Endothelial cell (in vitro differentiated cells): ENCODE data around the gene MYO19. TPM values are rescaled to one million over a fixed set of nuclear protein-coding genes. Genes with fewer than 3 reads are reported as not detected.
"Not testable (repeated sequence)": the region's sequence is repeated elsewhere in the genome, so short reads cannot be mapped to it uniquely, and the experiment has no call there.

Experiments
- DNase-seq: peaks from one replicate; pipeline ENCODE4 v3.0.0; 2021; ENCODE audit warnings: low spot score
- H3K27ac Mint-ChIP-seq: one replicate; pipeline ENCODE4 v1.8.0; 2021; ENCODE audit warnings: mixed read lengths, inconsistent platforms; ENCODE audit not compliant: unreplicated experiment
- H3K27me3 Mint-ChIP-seq: one replicate; pipeline ENCODE4 v1.8.0; 2021; ENCODE audit warnings: mild to moderate bottlenecking, moderate library complexity, mixed read lengths, inconsistent platforms; ENCODE audit not compliant: unreplicated experiment
- H3K36me3 Mint-ChIP-seq: one replicate; pipeline ENCODE4 v1.8.0; 2021; ENCODE audit warnings: mild to moderate bottlenecking, low read depth, mixed read lengths, inconsistent platforms; ENCODE audit not compliant: unreplicated experiment
- H3K4me1 Mint-ChIP-seq: one replicate; pipeline ENCODE4 v1.8.0; 2021; ENCODE audit warnings: mild to moderate bottlenecking, mixed read lengths, inconsistent platforms; ENCODE audit not compliant: unreplicated experiment
- H3K4me3 Mint-ChIP-seq: one replicate; pipeline ENCODE4 v1.8.0; 2021; ENCODE audit warnings: mild to moderate bottlenecking, mixed read lengths, inconsistent platforms; ENCODE audit not compliant: unreplicated experiment
- H3K9me3 Mint-ChIP-seq: one replicate; pipeline ENCODE4 v1.8.0; 2021; ENCODE audit warnings: mixed read lengths, inconsistent platforms; ENCODE audit not compliant: unreplicated experiment
- total RNA-seq: library from RNA; stranded (reverse); fragmentation: NEBNext Ultra II Directional; extraction: Animal tissue kit (Norgen Biotek cat#: 25700); gene quantifications from one replicate; pipeline ENCODE4 v1.2.1, GENCODE V29; 2021; ENCODE audit not compliant: unreplicated experiment
- TF ChIP-seq, protein P1 (sequence below): fragments of 200-600 bp; sonication (generic); IDR thresholded peaks from one replicate; pipeline ENCODE4 v1.5.0; 2021; ENCODE audit warnings: antibody characterized with exemption; ENCODE audit not compliant: unreplicated experiment

MYO19 gene
- total RNA-seq, 1 donor from 2014 or later = 60.3 TPM

DNA sequence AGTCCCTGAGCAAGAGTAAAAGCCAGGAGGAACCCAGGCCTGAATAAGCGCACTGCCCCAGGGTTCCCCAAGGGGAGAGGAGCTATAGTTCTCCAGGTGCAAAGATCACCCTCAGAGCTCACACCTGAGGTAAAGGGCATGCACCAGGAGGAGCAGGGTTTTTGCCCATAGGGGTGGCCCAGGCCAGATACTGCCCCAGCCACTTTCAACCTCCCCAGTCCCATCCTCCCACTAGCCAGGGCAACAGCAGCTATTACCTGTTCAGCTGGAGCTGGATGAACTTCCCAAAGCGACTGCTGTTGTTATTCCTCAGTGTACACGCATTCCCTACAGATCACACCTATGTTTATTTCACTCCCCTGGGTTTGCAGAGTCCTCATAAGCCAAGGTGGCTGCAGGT, 19.8 kb downstream of the MYO19 start:
- Mint-ChIP-seq H3K27ac (no peak overlapping the region), H3K36me3 (peaks cover 23% of the 10 kb centered on the region), H3K9me3 (no peaks in the 10 kb centered on the region), H3K4me1 (no peaks in the 10 kb centered on the region), H3K4me3 (no peak overlapping the region), H3K27me3 (peaks cover 7% of the 10 kb centered on the region)
- TF ChIP-seq, protein P1, sequence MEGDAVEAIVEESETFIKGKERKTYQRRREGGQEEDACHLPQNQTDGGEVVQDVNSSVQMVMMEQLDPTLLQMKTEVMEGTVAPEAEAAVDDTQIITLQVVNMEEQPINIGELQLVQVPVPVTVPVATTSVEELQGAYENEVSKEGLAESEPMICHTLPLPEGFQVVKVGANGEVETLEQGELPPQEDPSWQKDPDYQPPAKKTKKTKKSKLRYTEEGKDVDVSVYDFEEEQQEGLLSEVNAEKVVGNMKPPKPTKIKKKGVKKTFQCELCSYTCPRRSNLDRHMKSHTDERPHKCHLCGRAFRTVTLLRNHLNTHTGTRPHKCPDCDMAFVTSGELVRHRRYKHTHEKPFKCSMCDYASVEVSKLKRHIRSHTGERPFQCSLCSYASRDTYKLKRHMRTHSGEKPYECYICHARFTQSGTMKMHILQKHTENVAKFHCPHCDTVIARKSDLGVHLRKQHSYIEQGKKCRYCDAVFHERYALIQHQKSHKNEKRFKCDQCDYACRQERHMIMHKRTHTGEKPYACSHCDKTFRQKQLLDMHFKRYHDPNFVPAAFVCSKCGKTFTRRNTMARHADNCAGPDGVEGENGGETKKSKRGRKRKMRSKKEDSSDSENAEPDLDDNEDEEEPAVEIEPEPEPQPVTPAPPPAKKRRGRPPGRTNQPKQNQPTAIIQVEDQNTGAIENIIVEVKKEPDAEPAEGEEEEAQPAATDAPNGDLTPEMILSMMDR = no peak
- DNase-seq = no peak

DNA sequence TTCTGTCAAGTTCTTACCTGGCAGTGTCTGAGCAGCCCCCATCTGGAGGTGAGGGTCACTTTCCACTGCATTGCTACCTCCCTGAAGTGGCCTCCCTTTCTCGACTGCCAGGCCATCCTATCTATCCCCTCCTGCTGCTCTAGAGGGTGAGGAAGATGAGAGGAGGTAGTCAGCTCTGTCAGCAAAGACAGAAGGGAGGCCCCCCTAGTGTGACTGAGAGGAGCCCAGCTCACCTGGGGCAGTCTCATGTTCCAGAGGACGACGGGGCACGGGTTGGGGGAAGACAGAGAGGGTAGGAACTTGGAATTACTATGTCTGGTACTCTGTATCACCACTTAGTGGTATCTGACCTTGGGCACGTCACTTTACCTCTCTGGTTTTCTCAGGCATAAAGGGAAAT, 22.0 kb downstream of the MYO19 start:
- peak overlapping the region; percentile 3 for H3K4me3 Mint-ChIP-seq
- peaks cover 30% of the 10 kb centered on the region for H3K36me3 Mint-ChIP-seq

DNA sequence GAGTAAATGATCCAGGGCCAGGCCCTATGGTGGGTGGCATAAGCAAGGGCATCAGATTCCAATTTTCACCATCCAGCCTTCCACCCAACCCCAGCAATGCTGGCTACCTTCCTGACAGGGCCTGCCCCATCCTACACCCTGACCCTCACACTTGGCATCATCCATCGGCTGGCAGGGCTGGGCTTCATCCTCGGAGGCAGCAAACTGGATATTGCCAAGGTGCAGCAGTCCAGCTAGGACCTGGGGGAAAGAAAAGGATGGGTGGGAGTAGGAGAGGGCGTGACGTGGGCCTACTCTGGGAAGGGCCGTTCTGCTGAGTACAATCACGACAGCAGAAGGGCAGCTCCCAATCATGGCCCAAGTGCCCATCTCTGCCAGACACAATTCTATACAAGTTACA, 23.5 kb downstream of the MYO19 start:
- H3K27me3 Mint-ChIP-seq = peaks cover 3% of the 10 kb centered on the region
- H3K27ac Mint-ChIP-seq = no peak overlapping the region
- H3K9me3 Mint-ChIP-seq = no peaks in the 10 kb centered on the region
- TF ChIP-seq, protein P1 = no peak
- peaks cover 26% of the 10 kb centered on the region for H3K36me3 Mint-ChIP-seq
- DNase-seq = no peak
- H3K4me3 Mint-ChIP-seq = no peak overlapping the region
- no peaks in the 10 kb centered on the region for H3K4me1 Mint-ChIP-seq

More for the DNA sequence above, 22.0 kb downstream of the MYO19 start:
- Mint-ChIP-seq H3K4me1 (no peaks in the 10 kb centered on the region), H3K9me3 (no peaks in the 10 kb centered on the region), H3K27me3 (peaks cover 7% of the 10 kb centered on the region), H3K27ac (no peak overlapping the region)
- no peak for DNase-seq
- TF ChIP-seq, protein P1 = no peak

DNA sequence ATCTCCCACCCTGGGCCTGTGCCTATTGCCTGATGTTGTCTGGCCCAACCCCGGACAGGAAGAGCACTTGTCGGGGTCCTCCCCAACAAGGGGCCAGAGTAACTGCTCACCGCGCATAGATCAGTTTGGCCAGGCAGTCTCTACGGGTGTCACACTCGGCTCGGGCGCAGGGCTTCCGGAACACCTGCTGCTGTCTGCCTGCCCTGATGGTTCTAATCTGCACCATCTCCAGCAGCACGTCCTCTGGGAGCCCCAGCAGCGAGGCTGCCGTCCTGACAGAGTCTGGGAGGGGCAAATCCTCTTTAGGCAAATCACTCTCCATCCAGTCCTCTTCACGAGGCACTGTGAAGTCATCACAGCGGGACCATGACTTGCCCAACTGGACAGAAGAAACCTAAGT, 24.0 kb downstream of the MYO19 start:
- no peak for DNase-seq
- H3K9me3 Mint-ChIP-seq = no peaks in the 10 kb centered on the region
- H3K27ac Mint-ChIP-seq = peak overlapping the region; percentile 62
- H3K27me3 Mint-ChIP-seq = peaks cover 5% of the 10 kb centered on the region
- H3K4me1 Mint-ChIP-seq = no peaks in the 10 kb centered on the region
- H3K4me3 Mint-ChIP-seq = peak overlapping the region; percentile 48
- TF ChIP-seq, protein P1 = no peak
- peaks cover 31% of the 10 kb centered on the region for H3K36me3 Mint-ChIP-seq

DNA sequence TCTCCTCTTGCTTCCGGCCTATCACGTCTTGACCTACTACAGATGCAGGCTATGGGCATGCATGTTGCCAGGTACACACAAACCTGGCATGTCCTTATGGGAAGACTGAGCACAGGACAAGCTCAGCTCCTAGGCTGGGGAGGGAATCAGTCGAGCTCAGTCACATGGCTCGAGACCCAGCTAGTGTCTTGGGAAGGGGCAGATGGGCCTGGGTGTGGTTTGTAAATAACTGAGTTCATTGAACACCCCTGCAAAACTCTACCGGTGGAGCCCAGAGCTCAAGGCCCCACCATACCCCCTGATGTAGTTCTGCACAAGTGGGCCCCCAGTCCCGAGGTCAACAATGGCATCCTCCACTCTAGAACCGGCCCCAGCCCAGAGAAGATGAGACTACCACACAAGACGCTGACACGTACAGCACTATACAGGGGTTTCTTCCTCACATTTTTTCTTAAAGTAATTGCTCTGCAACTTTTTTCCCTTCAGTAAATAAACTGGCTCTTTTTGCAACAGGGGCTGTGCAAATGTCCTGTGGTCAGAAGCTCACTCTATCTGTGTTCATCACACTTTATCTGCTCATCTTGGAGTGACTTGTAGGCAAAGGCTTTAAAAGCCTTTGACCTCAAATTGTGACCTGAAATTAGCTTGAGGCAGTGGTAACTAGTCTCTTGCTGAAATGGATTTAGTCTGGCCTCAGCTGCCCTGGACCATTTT, 25.2 kb downstream of the MYO19 start:
- peaks cover 30% of the 10 kb centered on the region for H3K36me3 Mint-ChIP-seq
- H3K4me1 Mint-ChIP-seq = no peaks in the 10 kb centered on the region
- no peak overlapping the region for H3K27ac Mint-ChIP-seq
- TF ChIP-seq, protein P1 = no peak
- H3K9me3 Mint-ChIP-seq = no peaks in the 10 kb centered on the region
- no peak overlapping the region for H3K4me3 Mint-ChIP-seq
- DNase-seq = no peak
- H3K27me3 Mint-ChIP-seq = peaks cover 5% of the 10 kb centered on the region

DNA sequence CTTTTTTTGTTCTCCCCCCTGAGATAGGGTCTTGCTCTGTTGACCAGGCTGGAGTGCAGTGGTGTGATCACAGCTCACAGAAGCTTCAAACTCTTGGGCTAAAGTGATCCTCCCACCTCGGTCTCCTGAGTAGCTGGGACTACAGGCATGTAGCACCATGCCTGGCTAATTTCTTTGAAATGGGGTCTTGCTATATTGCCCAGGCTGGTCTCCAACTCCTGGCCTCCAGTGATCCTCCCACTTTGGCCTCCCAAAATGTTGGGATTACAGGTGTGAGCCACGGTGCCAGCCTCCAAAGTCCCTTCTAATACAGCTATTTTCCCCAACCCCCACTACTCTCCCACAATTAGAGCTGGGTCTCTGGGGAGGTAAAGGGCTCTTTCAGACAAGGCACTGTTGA, 26.2 kb downstream of the MYO19 start:
- not testable (repeated sequence) for H3K4me3 Mint-ChIP-seq, DNase-seq, H3K27ac Mint-ChIP-seq, H3K4me1 Mint-ChIP-seq, H3K27me3 Mint-ChIP-seq, H3K9me3 Mint-ChIP-seq
- H3K36me3 Mint-ChIP-seq = peaks cover 33% of the 10 kb centered on the region
